Ovary (tissue), 9 donors: ENCODE data around the gene KATNAL1. TPM values are rescaled to one million over a fixed set of nuclear protein-coding genes. Genes with fewer than 3 reads are reported as not detected.

Source experiments
- DNase-seq, 5 donors: peaks; one replicate each; pipeline ENCODE4 v3.0.0-alpha.2; 2019 to 2020
- H3K27ac ChIP-seq, 2 donors: fragments of 200-600 bp; one replicate each; pipeline versions ENCODE4 v1.5.1 to v1.8.0; 2019 to 2022
- H3K27me3 ChIP-seq: fragments of 200-600 bp; one replicate; pipeline ENCODE4 v1.8.0; 2022
- H3K36me3 ChIP-seq: fragments of 200-600 bp; sonication (generic); one replicate; pipeline ENCODE4 v1.5.1; 2019
- H3K4me1 ChIP-seq: one replicate; pipeline ENCODE4 v1.8.1; 2013; ENCODE audit warnings: mild to moderate bottlenecking, moderate library complexity; ENCODE audit not compliant: insufficient read depth
- H3K4me3 ChIP-seq: fragments of 200-600 bp; sonication (generic); one replicate; pipeline ENCODE4 v1.5.1; 2017
- H3K9me3 ChIP-seq, 2 donors: fragments of 200-600 bp in 1 of 2; sonication (generic) in 1 of 2; one replicate each; pipeline versions ENCODE4 v1.5.1 to v1.8.1; 2013 to 2019; ENCODE audit warnings: mild to moderate bottlenecking in 1 of 2, moderate library complexity in 1 of 2
- EP300 ChIP-seq: sonication (generic); formaldehyde crosslinking; IDR thresholded peaks from one replicate; pipeline ENCODE4 v1.6.1; 2017; ENCODE audit warnings: antibody characterized with exemption
- POLR2A ChIP-seq: fragments of 450-650 bp; IDR thresholded peaks from one replicate; pipeline ENCODE4 v1.6.1; 2017; ENCODE audit warnings: antibody characterized with exemption, mild to moderate bottlenecking, moderate library complexity
- WGBS, 3 donors: extraction: QIAGEN DNeasy Blood & Tissue Kit in 1 of 3; methylation state at CpG; one replicate each; pipeline versions ENCODE4 v1.1.5 to v1.1.7; 2013 to 2017; 5-methylcytosine and 5-hydroxymethylcytosine counted together
- intact Hi-C, 4 donors: fragments of 100-400 bp; cut with DNase I; formaldehyde crosslinking; loops; one replicate each; pipeline versions ENCODE4 v1.11.0 to v1.15.1; 2022 to 2023
- polyA plus RNA-seq, 2 donors: library from polyadenylated mRNA; stranded (reverse); fragments of 200-250 nt in 1 of 2; fragments of 350-450 nt in 1 of 2; fragmentation: Illumina TruSeq in 1 of 2; extraction: RNeasy Lipid Tissue Mini Kit (QIAGEN cat#74804) in 1 of 2; gene quantifications; one replicate each; pipeline ENCODE4 v1.2.3, GENCODE V29; 2013 to 2014
- total RNA-seq, 7 donors: library from RNA; depleted of rRNA in 2 of 7; stranded (reverse); fragments of >200 nt in 2 of 7; fragmentation: NEBNext Ultra II Directional in 3 of 7; extraction: Animal tissue kit (Norgen Biotek cat#: 25700) in 3 of 7; gene quantifications; one replicate each; pipeline versions ENCODE4 v1.1.0 to v1.2.4, GENCODE V29; 2016 to 2023
- TF ChIP-seq, protein P1 (sequence below), 3 donors: fragments of 450-650 bp in 2 of 3; fragments of 200-600 bp in 1 of 3; IDR thresholded peaks; one replicate each; pipeline versions ENCODE4 v1.5.1 to v1.8.0; 2016 to 2022; ENCODE audit warnings: antibody characterized with exemption in 3 of 3, mild to moderate bottlenecking in 1 of 3
- donor health status: DM: no; HTN: no; CAD: no; lungs with moderate emphysema.
- donor health status: DM: no; HTN: no; CAD: no.
- donor health status: Bipolar disorder and iron deficiency.
- donor health status: DM: yes; HTN: yes; CAD: no.
- donor health status: DM: no; HTN: no; CAD: no.
- donor health status: DM: yes; HTN: yes; CAD: no.

Gene KATNAL1
- total and polyA plus RNA-seq, 9 donors = 2.9 to 23.2 (median 15.7) TPM

GRCh38 chr13:30314562-30314961 is 7.2 kb upstream of the KATNAL1 start:
- Histone ChIP-seq H3K27ac (no peak overlapping the region), H3K36me3 (no peaks in the 10 kb centered on the region), H3K27me3 (no peaks in the 10 kb centered on the region), H3K9me3 (no peaks in the 10 kb centered on the region), H3K4me3 (no peak overlapping the region), H3K4me1 (no peaks in the 10 kb centered on the region)
- no peak for TF ChIP-seq EP300
- TF ChIP-seq POLR2A = no peak
- TF ChIP-seq, protein P1, sequence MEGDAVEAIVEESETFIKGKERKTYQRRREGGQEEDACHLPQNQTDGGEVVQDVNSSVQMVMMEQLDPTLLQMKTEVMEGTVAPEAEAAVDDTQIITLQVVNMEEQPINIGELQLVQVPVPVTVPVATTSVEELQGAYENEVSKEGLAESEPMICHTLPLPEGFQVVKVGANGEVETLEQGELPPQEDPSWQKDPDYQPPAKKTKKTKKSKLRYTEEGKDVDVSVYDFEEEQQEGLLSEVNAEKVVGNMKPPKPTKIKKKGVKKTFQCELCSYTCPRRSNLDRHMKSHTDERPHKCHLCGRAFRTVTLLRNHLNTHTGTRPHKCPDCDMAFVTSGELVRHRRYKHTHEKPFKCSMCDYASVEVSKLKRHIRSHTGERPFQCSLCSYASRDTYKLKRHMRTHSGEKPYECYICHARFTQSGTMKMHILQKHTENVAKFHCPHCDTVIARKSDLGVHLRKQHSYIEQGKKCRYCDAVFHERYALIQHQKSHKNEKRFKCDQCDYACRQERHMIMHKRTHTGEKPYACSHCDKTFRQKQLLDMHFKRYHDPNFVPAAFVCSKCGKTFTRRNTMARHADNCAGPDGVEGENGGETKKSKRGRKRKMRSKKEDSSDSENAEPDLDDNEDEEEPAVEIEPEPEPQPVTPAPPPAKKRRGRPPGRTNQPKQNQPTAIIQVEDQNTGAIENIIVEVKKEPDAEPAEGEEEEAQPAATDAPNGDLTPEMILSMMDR (IDR thresholded peaks at IDR 0.05) = no peak
- no peak for DNase-seq
- intact Hi-C loops = no loop called here
- WGBS, 3 donors = 92 to 96% (median 93%) methylated on average over 2 of the region's 2 CpGs

DNA sequence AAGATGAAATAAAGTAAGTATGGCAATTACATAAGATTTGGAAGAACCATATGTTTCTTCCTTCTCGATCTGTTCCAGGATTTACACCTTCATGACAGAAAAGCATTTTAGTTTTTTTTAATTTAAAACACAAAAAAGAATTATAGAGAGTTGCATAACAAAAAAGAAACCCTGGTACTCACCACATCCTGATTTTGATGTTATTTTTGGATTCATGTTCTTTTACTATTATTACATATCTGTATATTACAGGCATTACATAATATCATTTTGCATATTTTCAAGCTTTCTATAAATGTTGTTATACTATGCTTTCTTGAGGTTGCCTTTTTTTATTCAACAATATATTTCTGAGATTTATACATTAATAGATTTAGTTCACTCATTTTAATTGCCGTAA is 6.7 kb upstream of the KATNAL1 start:
- no peak for DNase-seq
- no peaks in the 10 kb centered on the region for H3K4me1 ChIP-seq
- H3K4me3 ChIP-seq = no peak overlapping the region
- TF ChIP-seq POLR2A = no peak
- H3K36me3 ChIP-seq = no peaks in the 10 kb centered on the region
- no peaks in the 10 kb centered on the region for H3K9me3 ChIP-seq
- WGBS, 3 donors = 88 to 98% (median 94%) methylated on average over 2 of the region's 2 CpGs
- H3K27me3 ChIP-seq = no peaks in the 10 kb centered on the region
- no peak overlapping the region for H3K27ac ChIP-seq
- intact Hi-C loops = no loop called here

DNA sequence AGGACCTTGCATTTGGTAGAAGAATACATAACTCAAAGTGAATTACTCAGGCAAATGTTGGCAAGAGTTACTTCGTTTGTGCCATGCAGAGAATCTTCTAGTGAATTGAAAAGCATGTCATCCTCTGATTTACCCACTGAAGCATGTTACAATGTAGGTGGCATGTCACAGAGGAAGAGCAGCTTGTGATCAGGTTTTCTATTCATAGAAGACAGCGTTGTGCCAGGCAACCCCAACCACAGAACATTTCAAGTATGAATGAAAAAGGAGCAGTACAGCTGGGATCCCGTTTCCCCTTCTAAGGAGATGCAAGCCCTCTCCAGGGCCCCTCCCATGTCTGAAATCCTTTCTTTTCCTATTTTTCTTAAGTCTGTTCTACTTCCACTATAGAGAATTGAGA is 6.0 kb upstream of the KATNAL1 start:
- 20 to 31% (median 25%) methylated on average over 3 of the region's 3 CpGs for whole genome bisulfite sequencing, 3 donors
- no peak overlapping the region for H3K4me3 ChIP-seq
- H3K36me3 ChIP-seq = no peaks in the 10 kb centered on the region
- no peaks in the 10 kb centered on the region for H3K27me3 ChIP-seq
- no peaks in the 10 kb centered on the region for H3K4me1 ChIP-seq
- intact Hi-C loops = no loop called here
- H3K27ac ChIP-seq = no peak overlapping the region
- no peak for DNase-seq
- TF ChIP-seq, protein P1 (IDR thresholded peaks at IDR 0.05) = no peak
- TF ChIP-seq EP300 (no peak), POLR2A (no peak)
- H3K9me3 ChIP-seq = no peaks in the 10 kb centered on the region

GRCh38 chr13:30312904-30313303 is 5.6 kb upstream of the KATNAL1 start:
- Histone ChIP-seq H3K4me1 (no peaks in the 10 kb centered on the region), H3K36me3 (no peaks in the 10 kb centered on the region), H3K4me3 (no peak overlapping the region), H3K27me3 (no peaks in the 10 kb centered on the region), H3K27ac (no peak overlapping the region), H3K9me3 (no peaks in the 10 kb centered on the region)
- intact Hi-C loops = no loop called here
- no peak for DNase-seq
- WGBS, 3 donors = 0 to 4% (median 4%) methylated on average over 1 of the region's 1 CpG
- TF ChIP-seq, protein P1 (IDR thresholded peaks at IDR 0.05) = no peak
- no peak for TF ChIP-seq POLR2A
- no peak for TF ChIP-seq EP300

DNA sequence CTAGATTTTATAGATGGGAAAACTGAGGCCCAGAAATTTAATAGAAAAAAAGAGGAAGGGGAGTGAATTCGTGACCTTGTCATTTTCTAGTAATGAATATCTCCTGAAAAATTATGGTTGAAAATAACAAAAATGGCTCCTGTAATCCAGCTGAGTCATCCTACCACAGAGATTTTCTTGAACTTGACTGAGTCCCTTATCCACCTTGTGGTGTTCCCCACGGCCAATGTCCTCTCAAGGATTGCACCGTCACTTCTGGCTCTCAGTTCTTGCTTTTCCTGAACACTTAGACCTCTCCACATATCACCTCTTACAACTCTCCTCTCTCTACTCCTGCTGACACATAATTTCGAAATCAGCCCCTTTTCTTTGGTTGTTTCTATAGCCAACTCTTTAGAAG is 1.2 kb upstream of the KATNAL1 start:
- no peaks in the 10 kb centered on the region for H3K36me3 ChIP-seq
- DNase-seq = no peak
- no peaks in the 10 kb centered on the region for H3K9me3 ChIP-seq
- no peak overlapping the region for H3K4me3 ChIP-seq
- intact Hi-C loops = loop anchor here in 1 of 4 donors (5.0 kb wide), 1 partner anchor 99 kb away; no protein-coding TSS in a partner anchor
- 80 to 87% (median 84%) methylated on average over 4 of the region's 4 CpGs for WGBS, 3 donors
- H3K27me3 ChIP-seq = no peaks in the 10 kb centered on the region
- H3K4me1 ChIP-seq = peaks cover 1% of the 10 kb centered on the region
- TF ChIP-seq EP300 (no peak), POLR2A (no peak)
- TF ChIP-seq, protein P1 (IDR thresholded peaks at IDR 0.05) = no peak
- no peak overlapping the region for H3K27ac ChIP-seq
